ENCODE results near the gene SAT2.
"Not testable (repeated sequence)": the region's sequence is repeated elsewhere in the genome, so short reads cannot be mapped to it uniquely, and the experiment has no call there.

SAT2 gene

GRCh38 chr17:7627250-7628121 lies at the start of gene SAT2:
SAT2 (minus strand) TSS chr17:7627821; CDS start chr17:7627635, 186 bp downstream.
- peak; percentile 81 for DNase-seq

DNA sequence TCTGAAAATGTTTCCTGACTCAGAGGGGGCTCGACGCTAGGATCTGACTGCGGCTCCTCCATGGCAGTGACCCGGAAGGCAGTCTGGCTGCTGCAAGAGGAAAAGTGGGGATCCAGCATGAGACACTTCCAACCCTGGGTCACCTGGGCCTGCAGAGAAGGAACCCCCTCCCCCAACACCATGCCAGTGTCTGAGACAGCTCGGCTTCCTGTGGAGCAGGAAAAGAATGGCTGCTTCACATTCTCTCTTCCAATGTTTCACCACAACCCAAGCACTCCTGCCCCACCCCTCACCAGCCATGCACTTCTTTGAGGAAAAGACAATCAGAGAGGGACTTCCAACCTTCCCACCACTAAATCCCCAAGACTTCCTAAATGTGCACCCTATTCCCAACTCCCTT lies 48.9 kb upstream of the SAT2 start:
- DNase-seq, result no peak

DNA sequence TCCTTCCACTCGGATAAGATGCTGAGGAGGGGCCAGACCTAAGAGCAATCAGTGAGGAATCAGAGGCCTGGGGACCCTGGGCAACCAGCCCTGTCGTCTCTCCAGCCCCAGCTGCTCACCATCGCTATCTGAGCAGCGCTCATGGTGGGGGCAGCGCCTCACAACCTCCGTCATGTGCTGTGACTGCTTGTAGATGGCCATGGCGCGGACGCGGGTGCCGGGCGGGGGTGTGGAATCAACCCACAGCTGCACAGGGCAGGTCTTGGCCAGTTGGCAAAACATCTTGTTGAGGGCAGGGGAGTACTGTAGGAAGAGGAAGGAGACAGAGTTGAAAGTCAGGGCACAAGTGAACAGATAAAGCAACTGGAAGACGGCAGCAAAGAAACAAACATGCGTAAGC lies 47.3 kb upstream of the SAT2 start:
- DNase-seq, result no peak

DNA sequence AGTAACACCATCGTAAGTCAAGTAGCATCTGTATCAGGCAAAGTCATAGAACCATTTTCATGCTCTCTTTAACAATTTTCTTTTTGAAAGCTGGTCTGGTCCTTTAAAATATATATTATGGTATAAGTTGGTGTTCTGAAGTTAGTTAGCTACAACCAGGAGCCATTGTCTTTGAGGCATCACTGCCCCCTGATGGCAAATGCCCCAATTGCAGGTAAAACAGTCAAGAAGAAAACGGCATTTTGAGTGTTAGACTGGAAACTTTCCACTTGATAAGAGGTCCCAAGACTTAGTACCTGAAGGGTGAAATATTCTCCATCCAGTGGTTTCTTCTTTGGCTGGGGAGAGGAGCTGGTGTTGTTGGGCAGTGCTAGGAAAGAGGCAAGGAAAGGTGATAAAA lies 45.6 kb upstream of the SAT2 start:
- DNase-seq, result no peak

DNA sequence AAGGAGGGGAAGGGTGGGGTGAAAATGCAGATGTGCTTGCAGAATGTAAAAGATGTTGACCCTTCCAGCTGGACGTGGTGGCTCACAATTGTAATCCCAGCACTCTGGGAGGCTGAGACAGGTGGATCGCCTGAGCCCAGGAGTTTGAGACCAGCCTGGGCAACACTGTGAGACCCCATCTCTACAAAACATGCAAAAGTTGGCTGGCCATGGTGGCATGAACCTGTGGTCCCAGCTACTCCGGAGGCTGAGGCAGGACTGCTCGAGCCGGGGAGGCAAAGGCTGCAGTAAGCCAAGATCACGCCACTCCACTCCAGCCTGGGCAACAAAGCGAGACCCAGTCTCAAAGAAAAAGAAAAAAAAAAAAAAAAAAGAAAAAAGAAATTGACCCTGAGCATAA lies 40.9 kb upstream of the SAT2 start:
- DNase-seq, result no peak

DNA sequence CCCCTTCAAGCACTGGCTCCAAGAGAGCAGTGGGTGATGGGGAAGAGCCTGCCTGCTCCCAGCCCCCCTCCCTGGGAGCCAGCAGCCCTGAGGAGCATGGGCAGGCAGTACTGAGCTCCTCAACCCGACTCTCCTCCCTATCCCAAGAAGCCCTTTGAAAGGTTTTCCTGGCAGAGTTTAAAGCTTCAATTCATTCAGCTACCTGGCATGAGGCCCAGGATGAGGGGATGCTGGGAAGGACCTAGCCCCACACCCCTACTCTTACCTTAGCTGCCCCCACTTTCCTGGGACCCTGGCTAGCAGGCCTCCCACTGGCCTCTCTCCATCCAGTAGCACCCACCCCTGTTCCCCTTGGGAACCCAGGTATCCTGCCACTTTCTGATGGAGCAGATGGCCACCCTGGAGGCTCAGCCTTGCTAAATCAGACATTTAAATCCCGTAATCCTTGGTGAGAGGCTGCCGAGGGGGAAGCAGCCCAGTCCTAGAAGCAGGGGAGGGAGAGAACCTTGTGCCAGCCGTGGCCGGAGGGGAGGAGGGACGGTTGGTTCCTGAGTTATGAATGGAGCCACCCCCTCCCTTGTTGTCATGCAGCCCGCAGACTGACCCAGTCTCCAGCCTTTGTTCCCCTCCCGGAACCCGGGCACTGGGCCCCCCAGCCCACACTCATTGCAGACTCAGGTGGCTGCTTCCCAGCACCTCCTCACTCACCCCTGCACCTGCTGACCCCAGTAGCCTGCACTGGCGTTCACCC lies 40.2 kb upstream of the SAT2 start:
- DNase-seq, result no peak

- no peak for DNase-seq
Observed at GRCh38 chr17:7656958-7657609, 29.5 kb upstream of the SAT2 start.

GRCh38 chr17:7655541-7655840 lies 27.9 kb upstream of the SAT2 start:
- no peak for DNase-seq

- no peak for DNase-seq
Observed at GRCh38 chr17:7654832-7655540, 27.4 kb upstream of the SAT2 start.

- DNase-seq, result no peak
Observed at GRCh38 chr17:7652388-7653356, 25.1 kb upstream of the SAT2 start.

DNA sequence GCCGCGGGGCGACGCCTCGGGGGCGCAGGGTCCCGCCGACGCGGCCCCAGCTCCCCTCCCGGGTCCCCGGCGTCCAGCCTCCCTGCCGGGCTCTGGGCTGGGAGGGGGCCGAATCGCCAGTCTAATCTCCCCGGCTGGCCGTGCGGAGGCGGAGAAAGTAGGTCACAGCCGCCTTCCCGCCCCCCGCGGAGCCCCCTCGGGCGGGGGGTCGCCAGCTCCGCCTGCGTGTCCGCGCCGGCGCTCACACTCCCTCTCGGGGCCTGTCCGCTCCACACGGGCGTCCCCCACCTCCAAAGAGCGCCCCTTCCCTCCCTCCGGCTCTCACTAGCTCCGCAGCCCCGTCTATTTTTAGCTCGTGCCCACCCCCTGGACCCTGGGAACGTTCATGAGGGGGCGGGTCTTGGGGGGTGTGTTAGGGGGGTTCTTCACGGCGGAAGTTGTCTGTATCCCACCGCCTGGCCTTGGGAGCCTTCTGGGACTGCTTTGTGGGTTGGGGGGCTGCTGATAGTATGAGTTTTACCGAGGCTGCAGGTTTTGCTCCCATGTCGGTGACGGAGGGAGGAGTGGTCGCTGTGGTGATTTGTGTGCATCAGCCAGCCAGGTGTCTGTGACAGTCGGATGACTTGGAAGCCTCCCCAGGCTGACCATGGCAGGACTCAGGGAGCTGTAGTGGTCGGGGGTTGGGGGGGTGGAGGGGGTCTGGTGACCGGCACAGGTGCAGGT lies 24.2 kb upstream of the SAT2 start:
- DNase-seq, result no peak

DNA sequence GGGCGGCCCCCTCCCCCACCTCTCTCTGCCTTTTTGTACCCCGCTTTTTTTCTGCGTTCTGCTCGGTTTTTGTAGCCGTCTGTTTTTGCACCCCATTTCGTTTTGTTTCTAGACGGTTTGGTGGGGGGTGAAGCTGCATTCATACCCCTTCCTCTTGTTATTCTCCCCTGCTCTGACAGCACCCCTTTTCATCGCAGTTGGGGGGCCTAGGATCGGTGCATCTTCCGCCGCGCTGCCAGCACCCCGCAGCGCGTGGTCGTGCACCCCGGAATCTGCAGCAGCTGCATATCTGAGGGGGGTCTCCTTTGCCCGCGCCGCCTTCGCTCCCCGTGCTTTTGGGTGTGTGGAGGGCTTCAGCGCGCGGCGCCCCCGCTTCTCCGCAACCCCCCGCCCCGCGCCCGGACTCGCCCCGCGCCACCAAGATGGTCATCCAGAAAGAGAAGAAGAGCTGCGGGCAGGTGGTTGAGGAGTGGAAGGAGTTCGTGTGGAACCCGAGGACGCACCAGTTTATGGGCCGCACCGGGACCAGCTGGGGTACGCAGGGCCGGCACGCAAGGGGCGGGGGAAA lies 23.6 kb upstream of the SAT2 start:
- no peak for DNase-seq

DNA sequence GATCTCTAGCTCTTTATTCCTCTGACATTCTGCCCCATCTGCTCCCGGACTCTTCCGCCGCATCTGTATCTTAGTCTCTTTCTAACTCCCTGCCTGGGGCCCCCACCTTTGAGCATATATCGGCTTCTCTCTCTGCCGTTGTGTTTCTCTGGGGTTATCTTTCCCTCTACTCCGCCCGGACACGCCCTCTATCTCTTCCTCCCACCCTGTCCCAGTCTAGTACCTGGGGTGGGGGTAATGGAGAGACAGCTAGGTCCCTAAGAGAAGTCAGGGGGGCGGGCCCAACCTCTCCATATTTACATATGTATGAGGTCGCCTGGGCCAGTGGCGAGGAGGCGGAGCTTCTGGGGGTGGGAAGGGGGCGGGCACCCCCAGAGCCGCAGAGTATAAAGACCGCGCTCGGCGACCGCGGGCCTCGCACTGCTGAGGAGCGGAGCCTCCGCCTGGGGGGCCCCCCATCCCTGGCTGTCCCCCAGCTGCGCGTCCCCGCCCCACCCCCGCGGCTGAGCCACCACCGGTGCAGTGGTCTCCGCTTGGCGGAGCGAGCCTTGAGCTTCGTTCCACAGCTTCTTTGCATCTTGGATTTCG lies 23.0 kb upstream of the SAT2 start, which contains the start of gene ATP1B2:
Gene ATP1B2, plus strand, starts transcription at position 418 of the 588 bp plus-strand sequence. CDS start 593 bp downstream, outside the sequence.
- DNase-seq, result peak; percentile 57

DNA sequence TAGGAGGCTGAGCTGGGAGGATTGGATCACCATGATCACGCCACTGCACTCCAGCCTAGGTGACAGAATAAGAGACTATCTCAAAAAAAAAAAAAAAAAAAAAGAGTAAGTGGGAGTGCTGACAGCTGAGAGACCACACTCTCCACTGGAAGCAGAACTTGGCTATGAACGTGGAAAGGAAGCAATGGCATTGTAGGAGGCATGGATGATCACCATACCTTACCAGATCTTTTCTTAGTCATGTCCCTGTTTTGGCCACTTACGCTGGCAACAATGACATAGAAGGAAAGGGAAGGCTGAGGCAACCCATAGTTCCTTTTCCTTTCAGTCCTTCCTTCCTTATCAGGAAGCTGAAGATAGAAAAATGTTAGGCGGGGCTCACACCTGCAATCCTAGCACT lies 19.4 kb upstream of the SAT2 start:
- DNase-seq, result no peak

GRCh38 chr17:7646457-7646856 lies 18.8 kb upstream of the SAT2 start:
- DNase-seq, result no peak

DNA sequence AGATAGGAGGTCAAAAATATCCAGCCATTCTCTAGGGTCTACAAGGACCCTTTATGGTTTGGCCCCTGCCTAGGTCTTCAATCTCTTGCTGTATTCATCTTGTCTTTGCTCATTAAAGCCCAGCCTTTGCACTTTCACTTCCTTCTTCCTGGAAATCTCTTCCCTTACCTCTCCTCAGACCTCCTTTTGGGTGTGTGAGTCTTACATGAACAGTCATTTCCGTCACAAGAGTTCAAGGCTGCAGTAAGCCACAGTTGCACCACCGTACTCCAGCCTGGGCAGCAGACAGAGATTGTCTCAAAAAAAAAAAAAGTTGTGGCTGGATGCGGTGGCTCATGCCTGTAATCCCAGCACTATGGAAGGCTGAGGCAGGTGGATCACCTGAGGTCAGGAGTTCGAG lies 17.2 kb upstream of the SAT2 start:
- DNase-seq, result no peak

GRCh38 chr17:7641635-7642034 lies 14.0 kb upstream of the SAT2 start:
- not testable (repeated sequence) for DNase-seq

GRCh38 chr17:7640783-7641182 lies 13.2 kb upstream of the SAT2 start:
- no peak for DNase-seq

DNA sequence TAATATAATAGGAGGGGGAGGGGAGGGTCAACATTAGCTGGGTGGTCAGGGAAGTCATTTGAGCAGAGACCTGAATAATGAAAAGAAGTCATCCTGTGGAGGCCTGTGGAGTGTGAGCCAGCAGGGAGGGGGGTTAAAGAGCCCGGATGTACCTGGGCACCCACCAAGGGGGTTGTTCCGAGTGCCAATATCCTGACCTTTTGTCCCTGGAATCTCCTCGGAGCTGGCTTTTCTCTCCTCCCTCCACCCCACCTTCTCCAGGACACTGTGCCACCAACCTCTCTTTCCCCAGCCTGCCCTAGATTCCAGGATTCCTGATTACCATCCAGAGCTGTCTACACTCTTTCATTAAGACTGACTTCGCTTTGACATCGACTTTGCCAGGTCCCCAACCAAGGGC lies 8.5 kb upstream of the SAT2 start:
- no peak for DNase-seq

GRCh38 chr17:7634384-7634783 lies 6.8 kb upstream of the SAT2 start:
- no peak for DNase-seq
